Fibroblast of lung (primary cell): ENCODE measurements around the gene POLR2L.

Source experiments
- EZH2 ChIP-seq: IDR thresholded peaks from 2 replicates; pipeline ENCODE4 v1.5.1; 2012; ENCODE audit warnings: low read length, control low read depth, mild to moderate bottlenecking; ENCODE audit errors: missing control alignments
- TF ChIP-seq, protein P1 (sequence below), 2 donors: IDR thresholded peaks in 1 of 2; conservative IDR thresholded peaks in 1 of 2; 1 replicate in 1 of 2; 2 replicates in 1 of 2; pipeline ENCODE4 v1.5.1; 2011 to 2012; ENCODE audit warnings: low read length in 2 of 2, control low read depth in 1 of 2, inconsistent platforms in 1 of 2, low read depth in 1 of 2, mild to moderate bottlenecking in 1 of 2

DNA sequence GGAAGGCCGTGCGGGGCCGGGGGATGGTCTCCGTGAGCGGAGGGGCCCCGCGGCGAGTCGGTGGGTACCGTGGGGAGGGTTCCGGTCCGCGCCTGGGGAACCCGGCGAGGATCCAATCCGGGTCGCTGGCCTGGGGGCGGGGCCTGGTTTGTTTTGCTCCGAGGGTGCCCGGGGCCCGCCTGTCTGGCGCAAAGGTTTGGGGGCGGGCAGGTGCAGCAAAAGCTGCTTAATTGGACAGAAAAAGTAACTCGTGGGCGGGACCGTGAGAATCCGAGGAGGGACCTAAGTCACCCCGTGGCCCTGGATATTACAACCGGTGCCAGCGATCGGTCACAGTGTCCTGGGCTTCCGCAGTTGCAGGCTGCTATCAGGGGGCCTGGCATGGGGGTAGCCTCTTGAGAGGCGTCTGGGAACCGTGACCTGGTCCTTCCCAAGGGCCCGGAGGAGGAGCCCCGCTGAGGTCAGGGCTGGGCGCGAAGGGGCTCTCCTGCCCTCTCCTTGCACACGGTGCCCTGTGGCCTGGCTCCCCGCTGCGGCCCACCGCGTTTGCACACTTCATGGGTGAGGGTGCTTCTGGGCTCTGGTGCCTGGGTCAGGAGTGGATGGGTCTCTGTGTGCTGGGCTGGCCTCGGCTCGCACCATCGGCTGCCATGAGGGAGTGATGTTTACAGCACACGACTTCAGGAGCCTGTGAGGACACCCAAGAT, 22.2 kb downstream of the POLR2L start:
- TF ChIP-seq, protein P1, sequence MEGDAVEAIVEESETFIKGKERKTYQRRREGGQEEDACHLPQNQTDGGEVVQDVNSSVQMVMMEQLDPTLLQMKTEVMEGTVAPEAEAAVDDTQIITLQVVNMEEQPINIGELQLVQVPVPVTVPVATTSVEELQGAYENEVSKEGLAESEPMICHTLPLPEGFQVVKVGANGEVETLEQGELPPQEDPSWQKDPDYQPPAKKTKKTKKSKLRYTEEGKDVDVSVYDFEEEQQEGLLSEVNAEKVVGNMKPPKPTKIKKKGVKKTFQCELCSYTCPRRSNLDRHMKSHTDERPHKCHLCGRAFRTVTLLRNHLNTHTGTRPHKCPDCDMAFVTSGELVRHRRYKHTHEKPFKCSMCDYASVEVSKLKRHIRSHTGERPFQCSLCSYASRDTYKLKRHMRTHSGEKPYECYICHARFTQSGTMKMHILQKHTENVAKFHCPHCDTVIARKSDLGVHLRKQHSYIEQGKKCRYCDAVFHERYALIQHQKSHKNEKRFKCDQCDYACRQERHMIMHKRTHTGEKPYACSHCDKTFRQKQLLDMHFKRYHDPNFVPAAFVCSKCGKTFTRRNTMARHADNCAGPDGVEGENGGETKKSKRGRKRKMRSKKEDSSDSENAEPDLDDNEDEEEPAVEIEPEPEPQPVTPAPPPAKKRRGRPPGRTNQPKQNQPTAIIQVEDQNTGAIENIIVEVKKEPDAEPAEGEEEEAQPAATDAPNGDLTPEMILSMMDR (conservative IDR thresholded peaks at IDR 0.05 in 1 of 2, IDR thresholded peaks at IDR 0.05 in 1 of 2; ENCODE audit: low read depth in 1 of 2, low read length in 2 of 2), result no peak
- no peak for TF ChIP-seq EZH2
